ENCODE results near the gene OSBPL2. TPM values are rescaled to one million over a fixed set of nuclear protein-coding genes. Genes with fewer than 3 reads are reported as not detected.

The OSBPL2 gene
- total and polyA plus RNA-seq, 11 donors, result 20.0 to 57.9 (median 38.3) TPM

DNA sequence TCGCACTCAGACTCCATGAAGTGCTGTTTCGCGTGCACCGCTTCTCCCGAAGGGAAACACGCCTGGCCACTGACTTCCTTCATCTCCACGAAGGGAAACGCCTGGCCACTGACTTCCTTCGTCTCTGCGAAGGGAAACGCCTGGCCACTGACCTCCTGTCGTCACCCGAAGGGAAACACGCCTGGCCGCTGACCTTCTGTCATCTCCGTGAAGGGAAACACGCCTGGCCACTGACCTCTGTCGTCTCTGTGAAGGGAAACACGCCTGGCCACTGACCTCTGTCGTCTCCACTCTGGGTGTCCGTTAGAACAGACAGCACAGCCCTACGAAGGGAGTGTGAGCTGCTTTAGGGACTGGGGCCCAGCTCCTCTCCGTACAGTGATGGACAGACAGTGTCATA is 47.4 kb downstream of the OSBPL2 start:
- Histone ChIP-seq H3K4me3 (no peak overlapping the region), H3K9me3 (no peaks in the 10 kb centered on the region), H3K36me3 (peaks cover 0 to 91% (median 75%) of the 10 kb centered on the region in 9 donors), H3K27ac (peak overlapping the region in 11 of 12 donors; percentile 50 to 85 (median 79)), H3K27me3 (no peaks in the 10 kb centered on the region), H3K4me1 (peaks cover 0 to 48% (median 33%) of the 10 kb centered on the region in 12 donors)
- ATAC-seq (peak in 3 of 4 donors; percentile 16 to 77 (median 35)), DNase-seq (peak in 4 of 5 donors; percentile 46 to 76 (median 66))
- TF ChIP-seq, protein P1, sequence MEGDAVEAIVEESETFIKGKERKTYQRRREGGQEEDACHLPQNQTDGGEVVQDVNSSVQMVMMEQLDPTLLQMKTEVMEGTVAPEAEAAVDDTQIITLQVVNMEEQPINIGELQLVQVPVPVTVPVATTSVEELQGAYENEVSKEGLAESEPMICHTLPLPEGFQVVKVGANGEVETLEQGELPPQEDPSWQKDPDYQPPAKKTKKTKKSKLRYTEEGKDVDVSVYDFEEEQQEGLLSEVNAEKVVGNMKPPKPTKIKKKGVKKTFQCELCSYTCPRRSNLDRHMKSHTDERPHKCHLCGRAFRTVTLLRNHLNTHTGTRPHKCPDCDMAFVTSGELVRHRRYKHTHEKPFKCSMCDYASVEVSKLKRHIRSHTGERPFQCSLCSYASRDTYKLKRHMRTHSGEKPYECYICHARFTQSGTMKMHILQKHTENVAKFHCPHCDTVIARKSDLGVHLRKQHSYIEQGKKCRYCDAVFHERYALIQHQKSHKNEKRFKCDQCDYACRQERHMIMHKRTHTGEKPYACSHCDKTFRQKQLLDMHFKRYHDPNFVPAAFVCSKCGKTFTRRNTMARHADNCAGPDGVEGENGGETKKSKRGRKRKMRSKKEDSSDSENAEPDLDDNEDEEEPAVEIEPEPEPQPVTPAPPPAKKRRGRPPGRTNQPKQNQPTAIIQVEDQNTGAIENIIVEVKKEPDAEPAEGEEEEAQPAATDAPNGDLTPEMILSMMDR (IDR thresholded peaks at IDR 0.05), result no peak
- TF ChIP-seq POLR2A (IDR thresholded peaks at IDR 0.05), result no peak
- WGBS, 4 donors, result 56 to 73% (median 63%) methylated on average over 22 to 23 of the region's 23 CpGs
- intact Hi-C loops (cut with DNase I), result loop anchor here in 3 of 10 donors (5.0 to 10.0 kb wide), 3 partner anchors 48 to 261 kb away; partner anchors contain the start of genes MTG2 (in 1 of the 3) and OSBPL2 (in 1 of the 3)

DNA sequence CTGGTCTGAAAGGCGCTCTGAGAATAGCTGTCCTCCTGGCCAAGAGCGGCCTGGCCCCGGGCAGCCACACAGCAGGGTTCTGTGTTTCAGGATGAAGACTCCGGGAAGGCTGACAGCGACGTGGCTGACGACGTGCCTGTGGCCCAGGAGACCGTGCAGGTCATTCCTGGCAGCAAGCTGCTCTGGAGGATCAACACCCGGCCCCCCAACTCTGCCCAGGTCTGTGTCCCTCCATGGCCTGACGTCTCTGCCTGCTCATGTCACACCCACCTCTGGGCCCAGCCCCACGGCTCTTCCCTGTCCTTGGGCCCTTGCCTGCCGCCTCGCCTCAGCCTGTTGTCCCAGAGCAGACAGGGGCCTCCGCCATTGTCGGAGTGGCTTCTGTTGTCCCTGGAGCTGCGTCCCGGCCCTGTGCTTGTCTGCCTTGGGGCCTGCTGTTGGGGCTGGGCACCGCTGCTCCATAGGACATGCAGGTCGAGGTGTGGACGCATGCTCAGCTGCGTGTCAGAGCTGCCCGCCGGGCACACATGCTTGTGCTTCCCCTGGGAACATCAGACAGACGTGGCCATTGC is 48.3 kb downstream of the OSBPL2 start:
- peak overlapping the region; percentile 50 to 85 (median 76) for H3K27ac ChIP-seq
- 49 to 56% (median 54%) methylated on average over 16 to 25 of the region's 25 CpGs for WGBS, 4 donors
- peaks cover 0 to 91% (median 75%) of the 10 kb centered on the region in 9 donors for H3K36me3 ChIP-seq
- ATAC-seq, result peak; percentile 52 to 66 (median 62)
- intact Hi-C loops (cut with DNase I), result loop anchor here in 3 of 10 donors (5.0 to 10.0 kb wide), 3 partner anchors 49 to 262 kb away; partner anchors contain the start of genes MTG2 (in 1 of the 3) and OSBPL2 (in 1 of the 3)
- peak in 3 of 5 donors; percentile 65 to 77 (median 73) for DNase-seq
- no peak overlapping the region for H3K4me3 ChIP-seq
- peaks cover 0 to 48% (median 33%) of the 10 kb centered on the region in 12 donors for H3K4me1 ChIP-seq
- TF ChIP-seq, protein P1 (IDR thresholded peaks at IDR 0.05), result no peak
- no peak for TF ChIP-seq POLR2A (IDR thresholded peaks at IDR 0.05)
- H3K27me3 ChIP-seq, result no peaks in the 10 kb centered on the region
- no peaks in the 10 kb centered on the region for H3K9me3 ChIP-seq

DNA sequence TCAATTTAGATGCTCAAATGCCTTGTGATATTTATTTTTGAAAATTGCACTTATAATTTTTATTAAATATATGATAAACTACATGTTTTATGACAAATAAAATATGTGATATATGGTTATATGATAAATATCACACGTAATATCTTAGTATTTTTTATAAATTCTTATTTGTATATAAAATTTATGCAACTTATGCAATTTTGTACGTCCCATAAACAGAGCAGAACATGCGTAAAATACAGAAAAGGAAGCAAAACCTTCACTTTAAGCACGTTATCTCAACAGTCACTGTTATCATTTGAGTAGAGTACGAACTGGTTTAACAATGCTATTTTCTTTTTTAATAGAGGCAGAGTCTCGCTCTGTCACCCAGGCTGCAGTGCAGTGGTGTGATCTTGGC is 48.8 kb downstream of the OSBPL2 start:
- Histone ChIP-seq H3K9me3 (no peaks in the 10 kb centered on the region), H3K27ac (peak overlapping the region in 10 of 12 donors; percentile 59 to 85 (median 80)), H3K27me3 (no peaks in the 10 kb centered on the region), H3K4me1 (peaks cover 0 to 48% (median 33%) of the 10 kb centered on the region in 12 donors), H3K36me3 (peaks cover 0 to 91% (median 75%) of the 10 kb centered on the region in 9 donors), H3K4me3 (no peak overlapping the region)
- 78 to 86% (median 82%) methylated on average over 6 of the region's 6 CpGs for WGBS, 4 donors
- no peak for ATAC-seq
- intact Hi-C loops (cut with DNase I), result loop anchor here in 3 of 10 donors (5.0 to 10.0 kb wide), 3 partner anchors 50 to 262 kb away; partner anchors contain the start of genes MTG2 (in 1 of the 3) and OSBPL2 (in 1 of the 3)
- DNase-seq, result no peak
- TF ChIP-seq, protein P1 (IDR thresholded peaks at IDR 0.05), result no peak
- no peak for TF ChIP-seq POLR2A (IDR thresholded peaks at IDR 0.05)
